ENCODE measurements around the gene TRANK1.
"Not testable (repeated sequence)": the region's sequence is repeated elsewhere in the genome, so short reads cannot be mapped to it uniquely, and the experiment has no call there.

The TRANK1 gene

GRCh38 chr3:36890261-36890660 lies 54.6 kb downstream of the TRANK1 start:
- no peak for DNase-seq

- DNase-seq, result no peak
These were observed 63.1 kb downstream of the TRANK1 start for GRCh38 chr3:36881735-36882134.

- DNase-seq, result not testable (repeated sequence)
These were observed 65.0 kb downstream of the TRANK1 start for GRCh38 chr3:36879842-36880241.

- peak; percentile 17 for DNase-seq
These were observed 66.7 kb downstream of the TRANK1 start for GRCh38 chr3:36877930-36878685.

- DNase-seq, result peak; percentile 15
These were observed 68.5 kb downstream of the TRANK1 start for GRCh38 chr3:36876181-36876936.

- no peak for DNase-seq
These were observed 69.5 kb downstream of the TRANK1 start for GRCh38 chr3:36875397-36875796.

GRCh38 chr3:36874424-36874823 lies 70.4 kb downstream of the TRANK1 start:
- DNase-seq, result no peak

GRCh38 chr3:36871379-36872126 lies 73.3 kb downstream of the TRANK1 start:
- DNase-seq, result no peak

- peak; percentile 68 for DNase-seq
These were observed 76.0 kb downstream of the TRANK1 start for GRCh38 chr3:36868614-36869436.

GRCh38 chr3:36867810-36868209 lies 77.0 kb downstream of the TRANK1 start:
- no peak for DNase-seq

GRCh38 chr3:36866368-36866767 lies 78.5 kb downstream of the TRANK1 start:
- no peak for DNase-seq

- no peak for DNase-seq
These were observed 80.4 kb downstream of the TRANK1 start for GRCh38 chr3:36864180-36865053.

GRCh38 chr3:36862076-36862755 lies 82.6 kb downstream of the TRANK1 start:
- no peak for DNase-seq

- DNase-seq, result no peak
These were observed 85.4 kb downstream of the TRANK1 start for GRCh38 chr3:36859494-36859893.

GRCh38 chr3:36852071-36852470 lies 92.8 kb downstream of the TRANK1 start:
- no peak for DNase-seq

GRCh38 chr3:36850743-36851142 lies 94.1 kb downstream of the TRANK1 start:
- DNase-seq, result no peak

- DNase-seq, result no peak
These were observed 98.4 kb downstream of the TRANK1 start for GRCh38 chr3:36846406-36846805.

GRCh38 chr3:36843065-36844051 lies 101.5 kb downstream of the TRANK1 start:
- DNase-seq, result peak; percentile 62

GRCh38 chr3:36842275-36842674 lies 102.6 kb downstream of the TRANK1 start:
- no peak for DNase-seq

GRCh38 chr3:36840453-36840921 lies 104.4 kb downstream of the TRANK1 start:
- DNase-seq, result no peak
